ENCODE results near the gene SIX3. TPM values are rescaled to one million over a fixed set of nuclear protein-coding genes. Genes with fewer than 3 reads are reported as not detected.

SIX3 gene
- total RNA-seq, 4 donors from 2014 or later = not detected

DNA sequence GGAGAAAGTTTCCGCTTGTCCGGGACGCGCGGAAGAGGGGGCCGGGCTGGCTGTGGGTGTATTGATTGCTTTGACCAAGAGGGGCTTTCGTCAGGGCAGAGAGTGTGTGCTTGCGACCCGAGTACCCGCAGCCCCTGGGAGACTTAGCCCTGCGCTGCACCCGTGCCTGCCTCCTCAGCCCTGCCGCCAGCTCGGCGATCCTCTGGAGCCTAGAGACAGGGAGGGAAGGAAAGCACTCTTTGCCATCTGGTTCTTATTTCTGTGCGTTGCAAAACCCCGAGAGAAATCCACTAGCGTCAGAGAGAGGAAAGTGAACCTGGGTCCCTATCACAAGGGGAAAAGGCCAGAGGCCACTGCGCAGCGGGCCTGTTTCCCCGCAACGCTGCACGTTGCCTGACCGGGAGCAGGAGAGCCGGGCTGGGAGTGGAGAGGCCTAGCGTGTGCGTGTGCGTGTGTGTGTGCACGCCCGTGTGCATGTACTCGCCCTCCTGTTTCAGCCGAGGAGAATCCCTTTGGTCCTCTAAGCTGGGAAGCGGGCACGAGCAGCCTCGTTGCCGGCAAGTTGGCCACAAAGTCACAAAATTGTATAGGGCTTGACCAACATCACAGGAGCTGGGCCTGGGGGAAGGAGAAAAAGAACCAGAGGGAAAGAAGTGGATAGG, 1.7 kb downstream of the SIX3 start:
- H3K9me3 ChIP-seq = no peaks in the 10 kb centered on the region
- H3K4me3 ChIP-seq = no peak overlapping the region
- peaks cover 0 to 21% of the 10 kb centered on the region in 2 donors for H3K4me1 ChIP-seq
- no peaks in the 10 kb centered on the region for H3K36me3 ChIP-seq
- intact Hi-C loops (cut with DNase I; ENCODE audit: low total_unique reads) = no loop called here
- peaks cover 0 to 66% of the 10 kb centered on the region in 2 donors for H3K27me3 ChIP-seq
- no peak overlapping the region for H3K27ac ChIP-seq
- TF ChIP-seq POLR2A (IDR thresholded peaks at IDR 0.05) (no peak), CTCF (IDR thresholded peaks at IDR 0.05) (no peak)
- no peak for DNase-seq

DNA sequence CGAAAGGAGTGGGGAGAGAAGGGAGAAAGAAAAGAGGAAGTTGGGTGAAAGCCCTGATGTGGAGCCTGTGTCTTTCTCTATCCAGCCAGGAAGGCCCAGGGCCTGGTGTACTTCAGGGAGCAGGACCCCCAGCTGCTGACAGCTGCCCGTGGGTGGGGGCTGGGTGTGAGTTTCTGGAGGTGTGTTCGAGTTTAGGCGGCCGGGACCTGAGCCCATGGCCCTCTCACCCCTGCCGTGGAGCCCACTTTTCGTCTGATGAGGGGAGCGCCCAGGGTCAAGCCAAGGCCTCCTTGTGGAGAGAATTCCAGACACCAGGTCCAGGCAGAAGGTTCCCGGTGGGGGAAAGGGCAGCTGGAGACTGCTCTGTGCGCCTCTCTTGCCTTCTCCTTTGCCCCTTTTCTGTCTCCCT, 2.2 kb downstream of the SIX3 start:
- peaks cover 0 to 62% of the 10 kb centered on the region in 2 donors for H3K27me3 ChIP-seq
- DNase-seq = no peak
- intact Hi-C loops (cut with DNase I; ENCODE audit: low total_unique reads) = no loop called here
- H3K27ac ChIP-seq = no peak overlapping the region
- no peak for TF ChIP-seq CTCF (IDR thresholded peaks at IDR 0.05)
- no peak for TF ChIP-seq POLR2A (IDR thresholded peaks at IDR 0.05)
- peaks cover 0 to 16% of the 10 kb centered on the region in 2 donors for H3K4me1 ChIP-seq
- H3K9me3 ChIP-seq = no peaks in the 10 kb centered on the region
- H3K36me3 ChIP-seq = no peaks in the 10 kb centered on the region
- H3K4me3 ChIP-seq = no peak overlapping the region

DNA sequence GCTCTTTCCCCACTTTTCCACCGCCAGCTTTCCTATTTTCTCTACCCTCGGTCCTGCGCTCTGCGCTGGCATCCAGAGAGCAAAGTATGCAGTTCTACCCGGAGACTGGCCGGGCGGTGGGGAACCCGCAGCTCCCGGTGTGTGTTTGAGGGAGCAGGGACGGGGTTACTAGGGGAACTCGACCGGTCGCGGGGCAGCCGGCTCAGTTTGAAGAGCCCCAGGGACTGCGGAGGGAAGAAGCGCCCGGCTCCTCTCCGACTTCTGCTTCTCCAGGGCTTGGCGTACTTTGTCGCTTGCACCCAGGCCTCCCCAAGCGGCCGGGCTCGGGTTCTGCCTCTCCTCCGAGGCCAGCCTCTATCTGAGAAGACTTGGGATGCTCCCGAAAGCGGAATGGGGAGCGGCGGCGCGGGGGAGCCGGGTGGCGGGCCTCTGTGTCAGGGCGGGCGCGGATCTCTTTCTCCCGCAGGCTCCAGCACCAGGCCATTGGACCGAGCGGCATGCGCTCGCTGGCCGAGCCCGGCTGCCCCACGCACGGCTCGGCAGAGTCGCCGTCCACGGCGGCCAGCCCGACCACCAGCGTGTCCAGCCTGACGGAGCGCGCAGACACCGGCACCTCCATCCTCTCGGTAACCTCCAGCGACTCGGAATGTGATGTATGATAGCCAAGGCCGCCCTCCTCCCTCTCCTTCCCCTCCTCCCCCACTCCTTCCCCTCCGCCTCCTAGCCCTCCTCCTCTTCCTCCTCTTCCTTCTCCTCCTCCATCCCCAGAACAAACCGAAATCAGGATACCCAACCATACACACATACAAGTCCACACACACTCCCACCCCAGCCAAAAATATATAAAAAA, 2.8 kb downstream of the SIX3 start:
- H3K4me1 ChIP-seq = peaks cover 0 to 11% of the 10 kb centered on the region in 2 donors
- intact Hi-C loops (cut with DNase I; ENCODE audit: low total_unique reads) = no loop called here
- no peak for DNase-seq
- no peak overlapping the region for H3K4me3 ChIP-seq
- TF ChIP-seq CTCF (IDR thresholded peaks at IDR 0.05) (no peak), POLR2A (IDR thresholded peaks at IDR 0.05) (no peak)
- no peak overlapping the region for H3K27ac ChIP-seq
- H3K36me3 ChIP-seq = no peaks in the 10 kb centered on the region
- H3K27me3 ChIP-seq = peaks cover 0 to 57% of the 10 kb centered on the region in 2 donors
- H3K9me3 ChIP-seq = no peaks in the 10 kb centered on the region

DNA sequence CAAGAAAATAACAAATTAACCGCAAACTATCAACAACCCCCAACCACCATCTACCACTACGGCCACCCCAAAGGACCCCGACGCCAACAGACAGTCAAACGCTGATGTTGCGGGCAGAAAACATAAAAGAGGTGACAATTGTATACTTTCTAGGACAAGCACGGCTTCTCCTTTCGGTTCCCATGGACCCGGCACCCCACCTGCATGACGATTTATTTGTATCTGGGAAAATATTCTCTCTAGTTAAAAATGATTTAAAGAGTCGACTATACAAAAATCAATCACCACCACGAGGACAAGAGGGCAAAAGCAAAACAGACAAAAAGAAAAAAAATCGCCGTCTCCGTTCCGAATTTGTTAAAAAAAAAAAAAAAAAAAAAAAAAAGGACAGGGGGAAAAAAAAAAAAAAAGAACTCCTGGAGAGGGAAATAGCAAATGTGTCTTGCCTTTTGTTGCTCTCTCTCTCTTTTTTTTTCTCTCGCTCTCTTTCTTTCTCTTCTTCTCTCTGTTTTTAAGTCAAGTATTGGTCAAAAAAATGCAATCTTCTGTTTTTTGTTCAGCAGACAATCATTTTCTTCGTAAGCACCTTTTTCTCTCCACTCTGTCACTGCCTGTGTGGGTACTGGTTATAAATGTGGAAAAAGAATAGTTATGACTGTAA, 3.6 kb downstream of the SIX3 start:
- Histone ChIP-seq H3K27ac (no peak overlapping the region), H3K9me3 (no peaks in the 10 kb centered on the region), H3K36me3 (no peaks in the 10 kb centered on the region), H3K4me3 (no peak overlapping the region), H3K4me1 (peaks cover 0 to 11% of the 10 kb centered on the region in 2 donors), H3K27me3 (peaks cover 0 to 50% of the 10 kb centered on the region in 2 donors)
- intact Hi-C loops (cut with DNase I; ENCODE audit: low total_unique reads) = no loop called here
- no peak for DNase-seq
- no peak for TF ChIP-seq POLR2A (IDR thresholded peaks at IDR 0.05)
- no peak for TF ChIP-seq CTCF (IDR thresholded peaks at IDR 0.05)
